GM23248 (cell line): ENCODE results near the gene UPF1. TPM values are rescaled to one million over a fixed set of nuclear protein-coding genes. Genes with fewer than 3 reads are reported as not detected.
A peak's percentile ranks its signal among the peaks of the same experiment; 100 is the strongest.

Source experiments
- DNase-seq: peaks from one replicate; pipeline ENCODE4 v3.0.0-alpha.2; 2015
- H2AFZ ChIP-seq: fragments of 200-600 bp; sonication (generic); 2 replicates; pipeline ENCODE4 v1.6.1; 2016; ENCODE audit warnings: antibody characterized with exemption
- H3F3A ChIP-seq: fragments of 200-600 bp; sonication (generic); 2 replicates; pipeline ENCODE4 v1.6.1; 2016; ENCODE audit warnings: mild to moderate bottlenecking, antibody characterized with exemption, mixed run types; ENCODE audit not compliant: insufficient read depth
- H3K27ac ChIP-seq: fragments of 200-600 bp; sonication (generic); 2 replicates; pipeline ENCODE4 v1.5.1; 2016; ENCODE audit warnings: mild to moderate bottlenecking
- H3K27me3 ChIP-seq: fragments of 200-600 bp; sonication (generic); replicated peaks from 2 replicates; pipeline ENCODE4 v1.6.1; 2016; ENCODE audit warnings: mild to moderate bottlenecking; ENCODE audit not compliant: insufficient read depth
- H3K36me3 ChIP-seq: fragments of 200-600 bp; sonication (generic); 2 replicates; pipeline ENCODE4 v1.6.1; 2016; ENCODE audit warnings: low read depth, mild to moderate bottlenecking
- H3K4me1 ChIP-seq: fragments of 200-600 bp; sonication (generic); 2 replicates; pipeline ENCODE4 v1.6.1; 2016; ENCODE audit warnings: mild to moderate bottlenecking; ENCODE audit not compliant: insufficient read depth
- H3K4me2 ChIP-seq: fragments of 200-600 bp; sonication (generic); one replicate; pipeline ENCODE4 v1.6.1; 2016; ENCODE audit warnings: mild to moderate bottlenecking; ENCODE audit not compliant: unreplicated experiment
- H3K4me3 ChIP-seq: fragments of 200-600 bp; sonication (generic); 2 replicates; pipeline ENCODE4 v1.5.1; 2016; ENCODE audit warnings: mild to moderate bottlenecking
- H3K79me2 ChIP-seq: fragments of 200-600 bp; sonication (generic); 2 replicates; pipeline ENCODE4 v1.6.1; 2016; ENCODE audit warnings: mild to moderate bottlenecking; ENCODE audit not compliant: insufficient read depth
- H3K9ac ChIP-seq: fragments of 200-600 bp; sonication (generic); 2 replicates; pipeline ENCODE4 v1.6.1; 2016; ENCODE audit warnings: mild to moderate bottlenecking
- H3K9me2 ChIP-seq: fragments of 200-600 bp; sonication (generic); 2 replicates; pipeline ENCODE4 v1.6.1; 2016; ENCODE audit warnings: mixed run types, mild to moderate bottlenecking, moderate library complexity; ENCODE audit not compliant: insufficient read depth
- H3K9me3 ChIP-seq: fragments of 200-600 bp; sonication (generic); one replicate; pipeline ENCODE4 v1.6.1; 2017; ENCODE audit warnings: low read depth
- H4K20me1 ChIP-seq: fragments of 200-600 bp; sonication (generic); 2 replicates; pipeline ENCODE4 v1.6.0; 2016; ENCODE audit not compliant: insufficient read depth
- EZH2 ChIP-seq: fragments of 200-600 bp; sonication (generic); IDR thresholded peaks from 2 replicates; pipeline ENCODE4 v1.6.1; 2018; ENCODE audit warnings: antibody characterized with exemption, mild to moderate bottlenecking; ENCODE audit not compliant: insufficient read depth, poor library complexity, severe bottlenecking
- EZH2phosphoT487 ChIP-seq: fragments of 200-600 bp; sonication (generic); IDR thresholded peaks from 2 replicates; pipeline ENCODE4 v1.6.1; 2018; ENCODE audit warnings: antibody characterized with exemption, moderate library complexity, mild to moderate bottlenecking, low read depth; ENCODE audit not compliant: insufficient read depth
- WGBS, 2 experiments: methylation state at CpG; one replicate each; pipeline ENCODE4 v1.1.6; 2015 to 2017; ENCODE audit warnings: low lambda C conversion rate in 2 of 2, low coverage in 1 of 2; ENCODE audit errors: missing lambda C conversion rate in 2 of 2; 5-methylcytosine and 5-hydroxymethylcytosine counted together
- in situ Hi-C: fragments of 300-500 bp; cut with MboI; formaldehyde crosslinking; loops from 2 replicates; pipeline ENCODE4 v1.15.0; 2020
- polyA plus RNA-seq: library from polyadenylated mRNA; unstranded; fragments of >200 nt; fragmentation: Nextera tagmentation; extraction: Ambion mirVana; gene quantifications from 2 replicates; pipeline ENCODE4 v1.2.1, GENCODE V29; 2016
- total RNA-seq: library from RNA; depleted of rRNA; stranded (reverse); fragments of >200 nt; shearing (Covaris generic); gene quantifications from 2 replicates; pipeline ENCODE4 v1.2.3, GENCODE V29; 2014

UPF1 gene
- total and polyA plus RNA-seq, 2 experiments from 2014 or later: 4.3 to 57.4 TPM

DNA sequence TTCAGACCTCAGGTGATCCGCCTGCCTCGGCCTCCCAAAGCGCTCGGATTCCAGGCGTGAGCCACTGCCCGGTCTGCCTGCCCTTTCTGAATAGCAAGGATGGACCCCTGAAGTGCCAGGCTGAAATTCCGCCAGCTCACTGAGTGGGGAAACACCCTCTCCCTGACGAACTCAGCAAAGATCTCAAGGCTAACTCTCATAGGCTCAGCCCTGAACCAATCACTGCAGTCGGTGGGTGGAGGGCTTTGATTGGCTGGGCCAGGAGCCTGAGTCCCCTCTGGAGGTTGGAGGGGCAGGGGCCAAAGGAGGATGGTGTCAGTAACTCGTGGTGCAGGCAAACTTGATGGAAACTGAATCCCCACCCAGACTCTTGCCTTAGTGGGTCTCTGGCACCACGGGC lies 29.4 kb upstream of the UPF1 start:
- Histone ChIP-seq H3K4me3 (no peak overlapping the region), H3K27me3 (no peaks in the 10 kb centered on the region; the same call in 1 of the 2 replicates), H2AFZ (no peak overlapping the region), H3K9me2 (no peaks in the 10 kb centered on the region), H3F3A (no peaks in the 10 kb centered on the region), H3K4me1 (no peaks in the 10 kb centered on the region), H4K20me1 (no peaks in the 10 kb centered on the region), H3K27ac (no peak overlapping the region), H3K36me3 (no peaks in the 10 kb centered on the region), H3K79me2 (no peaks in the 10 kb centered on the region), H3K9me3 (no peaks in the 10 kb centered on the region), H3K9ac (no peak overlapping the region), H3K4me2 (no peak overlapping the region)
- in situ Hi-C loops: no loop called here
- WGBS, 2 experiments: 60 to 62% methylated on average over 11 of the region's 11 CpGs
- no peak for DNase-seq
- no peak for TF ChIP-seq EZH2phosphoT487
- no peak for TF ChIP-seq EZH2

DNA sequence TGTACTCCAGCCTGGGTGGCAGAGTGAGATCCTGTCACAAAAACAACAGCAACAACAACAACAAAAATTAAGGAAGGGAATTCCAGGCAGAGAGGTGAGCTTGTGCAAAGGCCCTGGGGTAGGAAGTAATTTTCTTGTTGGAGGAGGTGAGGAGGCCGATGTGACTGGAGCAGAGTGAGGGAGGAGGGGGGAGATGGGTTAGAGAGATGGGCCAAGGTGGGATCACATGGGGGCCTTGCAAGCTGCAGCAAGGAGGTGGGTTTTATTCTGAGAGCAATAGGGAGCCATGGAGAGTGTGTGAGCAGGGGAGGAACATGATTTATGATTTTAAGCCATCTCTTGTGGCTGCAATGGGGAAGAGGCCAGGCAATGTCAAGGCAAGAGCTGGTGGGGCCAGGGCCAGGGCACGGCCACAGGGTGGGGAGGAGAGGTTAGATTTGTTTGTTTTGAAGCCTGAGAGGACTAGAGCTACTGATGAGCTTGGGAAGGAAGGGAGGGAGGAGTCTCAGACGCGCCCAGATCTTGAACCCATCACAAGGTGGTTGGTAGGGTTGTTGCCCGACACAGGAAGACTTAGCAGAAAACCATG lies 28.1 kb upstream of the UPF1 start:
- H3K4me3 ChIP-seq: no peak overlapping the region
- no peaks in the 10 kb centered on the region for H3K9me2 ChIP-seq
- H3F3A ChIP-seq: no peaks in the 10 kb centered on the region
- no peaks in the 10 kb centered on the region for H3K4me1 ChIP-seq
- no peak overlapping the region for H2AFZ ChIP-seq
- no peaks in the 10 kb centered on the region; the same call in 1 of the 2 replicates for H3K27me3 ChIP-seq
- no peaks in the 10 kb centered on the region for H3K36me3 ChIP-seq
- no peak for DNase-seq
- in situ Hi-C loops: no loop called here
- H3K9me3 ChIP-seq: no peaks in the 10 kb centered on the region
- 74 to 79% methylated on average over 5 of the region's 5 CpGs for WGBS, 2 experiments
- H4K20me1 ChIP-seq: no peaks in the 10 kb centered on the region
- no peak overlapping the region for H3K27ac ChIP-seq
- H3K4me2 ChIP-seq: no peak overlapping the region
- H3K79me2 ChIP-seq: no peaks in the 10 kb centered on the region
- H3K9ac ChIP-seq: no peak overlapping the region
- no peak for TF ChIP-seq EZH2
- no peak for TF ChIP-seq EZH2phosphoT487

DNA sequence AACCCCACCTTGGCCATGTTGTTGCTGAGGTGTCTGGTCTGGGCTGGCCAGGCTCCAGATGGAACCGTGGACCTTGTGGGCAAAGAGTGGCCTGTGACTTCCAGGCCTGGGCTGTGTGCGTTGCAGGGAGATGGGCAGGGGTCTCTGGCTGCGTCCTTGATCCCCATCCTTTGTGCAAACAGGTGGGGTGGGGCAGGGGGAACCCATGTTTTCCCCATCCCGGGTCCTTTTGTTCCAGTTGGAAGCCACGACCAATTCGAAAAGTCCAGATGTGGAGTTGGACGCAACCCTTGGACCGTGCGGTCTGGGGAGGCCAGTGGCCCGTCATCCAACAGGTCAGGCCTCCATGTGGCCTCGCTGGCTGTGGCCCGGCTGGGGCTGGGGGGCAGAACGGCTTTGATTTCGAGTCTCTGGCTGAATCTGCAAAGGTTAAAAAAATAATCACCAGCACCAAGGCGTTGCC lies 27.6 kb upstream of the UPF1 start:
- no peak overlapping the region for H3K27ac ChIP-seq
- no peaks in the 10 kb centered on the region for H3K79me2 ChIP-seq
- TF ChIP-seq EZH2phosphoT487: no peak
- no peak for TF ChIP-seq EZH2
- DNase-seq: no peak
- no peak overlapping the region for H3K4me3 ChIP-seq
- H3K9me2 ChIP-seq: no peaks in the 10 kb centered on the region
- H3F3A ChIP-seq: no peaks in the 10 kb centered on the region
- in situ Hi-C loops: no loop called here
- no peaks in the 10 kb centered on the region for H3K9me3 ChIP-seq
- no peaks in the 10 kb centered on the region for H3K36me3 ChIP-seq
- no peak overlapping the region for H3K9ac ChIP-seq
- H3K4me2 ChIP-seq: no peak overlapping the region
- peaks cover 3% of the 10 kb centered on the region for H3K4me1 ChIP-seq
- H2AFZ ChIP-seq: no peak overlapping the region
- H4K20me1 ChIP-seq: no peaks in the 10 kb centered on the region
- WGBS, 2 experiments: 81 to 87% methylated on average over 15 of the region's 15 CpGs
- H3K27me3 ChIP-seq: no peaks in the 10 kb centered on the region; the same call in 1 of the 2 replicates

DNA sequence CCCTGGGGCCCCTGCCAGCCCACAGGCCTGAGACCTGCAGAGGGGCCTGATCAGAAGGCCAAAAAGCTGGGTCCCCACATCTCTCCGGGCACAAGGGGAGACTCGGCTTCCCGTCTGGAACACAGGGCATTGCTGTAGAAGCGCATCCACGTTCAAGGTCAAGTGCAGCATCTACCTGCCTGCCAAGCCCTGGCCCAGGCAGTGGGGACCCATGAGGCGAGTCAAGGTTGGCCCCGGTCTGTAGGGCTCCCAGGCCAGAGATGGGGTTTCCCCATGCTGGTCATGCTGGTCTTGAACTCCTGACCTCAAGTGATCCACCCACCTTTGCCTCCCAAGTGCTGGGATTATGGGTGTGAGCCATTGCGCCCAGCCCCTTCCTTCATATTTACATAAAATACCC lies 27.1 kb upstream of the UPF1 start:
- no peaks in the 10 kb centered on the region for H3K9me3 ChIP-seq
- H3K36me3 ChIP-seq: no peaks in the 10 kb centered on the region
- H2AFZ ChIP-seq: no peak overlapping the region
- H3K9me2 ChIP-seq: no peaks in the 10 kb centered on the region
- DNase-seq: no peak
- no peak overlapping the region for H3K4me2 ChIP-seq
- no peaks in the 10 kb centered on the region for H4K20me1 ChIP-seq
- H3K4me1 ChIP-seq: peaks cover 6% of the 10 kb centered on the region
- no peak overlapping the region for H3K27ac ChIP-seq
- TF ChIP-seq EZH2phosphoT487: no peak
- TF ChIP-seq EZH2: no peak
- no peaks in the 10 kb centered on the region; the same call in 1 of the 2 replicates for H3K27me3 ChIP-seq
- no peaks in the 10 kb centered on the region for H3F3A ChIP-seq
- no peak overlapping the region for H3K4me3 ChIP-seq
- H3K9ac ChIP-seq: no peak overlapping the region
- in situ Hi-C loops: no loop called here
- H3K79me2 ChIP-seq: no peaks in the 10 kb centered on the region
- 90 to 92% methylated on average over 8 of the region's 8 CpGs for WGBS, 2 experiments

DNA sequence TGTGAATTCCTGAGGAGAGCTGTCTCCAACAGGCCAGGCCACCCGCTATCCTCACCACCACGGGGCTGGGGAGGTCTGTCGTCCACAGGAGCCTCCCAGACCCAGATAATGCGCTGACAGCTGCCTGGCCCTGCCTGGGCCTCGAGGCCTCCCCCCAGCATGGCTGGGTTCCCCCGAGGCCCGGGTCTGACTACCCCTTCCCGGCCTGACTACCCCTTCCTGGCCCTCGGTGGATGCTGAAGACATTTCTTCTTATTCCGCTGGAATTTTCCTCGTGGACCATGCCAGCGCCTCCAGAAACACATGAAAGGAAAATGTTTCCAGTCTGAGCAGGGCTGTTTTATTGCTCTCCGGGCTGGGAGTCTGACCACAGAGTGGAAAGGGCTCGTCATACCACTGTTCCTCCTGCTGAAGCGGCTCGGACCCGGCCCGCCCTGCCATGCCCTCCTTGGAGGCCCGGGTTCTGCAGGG lies 23.9 kb upstream of the UPF1 start:
- Histone ChIP-seq H3K9me3 (no peaks in the 10 kb centered on the region), H3K4me1 (peaks cover 10% of the 10 kb centered on the region), H3K36me3 (no peaks in the 10 kb centered on the region), H2AFZ (no peak overlapping the region), H3K9ac (no peak overlapping the region), H3K79me2 (no peaks in the 10 kb centered on the region), H4K20me1 (no peaks in the 10 kb centered on the region), H3K27ac (no peak overlapping the region), H3K27me3 (no peaks in the 10 kb centered on the region), H3K4me2 (no peak overlapping the region), H3F3A (no peaks in the 10 kb centered on the region), H3K9me2 (no peaks in the 10 kb centered on the region), H3K4me3 (no peak overlapping the region)
- TF ChIP-seq EZH2 (no peak), EZH2phosphoT487 (no peak)
- in situ Hi-C loops: no loop called here
- peak; percentile 60 for DNase-seq
- WGBS, 2 experiments: 48 to 60% methylated on average over 19 of the region's 19 CpGs
